Measurements from ENCODE around the gene KLC4.
"Not testable (repeated sequence)": the region's sequence is repeated elsewhere in the genome, so short reads cannot be mapped to it uniquely, and the experiment has no call there.

Gene KLC4

DNA sequence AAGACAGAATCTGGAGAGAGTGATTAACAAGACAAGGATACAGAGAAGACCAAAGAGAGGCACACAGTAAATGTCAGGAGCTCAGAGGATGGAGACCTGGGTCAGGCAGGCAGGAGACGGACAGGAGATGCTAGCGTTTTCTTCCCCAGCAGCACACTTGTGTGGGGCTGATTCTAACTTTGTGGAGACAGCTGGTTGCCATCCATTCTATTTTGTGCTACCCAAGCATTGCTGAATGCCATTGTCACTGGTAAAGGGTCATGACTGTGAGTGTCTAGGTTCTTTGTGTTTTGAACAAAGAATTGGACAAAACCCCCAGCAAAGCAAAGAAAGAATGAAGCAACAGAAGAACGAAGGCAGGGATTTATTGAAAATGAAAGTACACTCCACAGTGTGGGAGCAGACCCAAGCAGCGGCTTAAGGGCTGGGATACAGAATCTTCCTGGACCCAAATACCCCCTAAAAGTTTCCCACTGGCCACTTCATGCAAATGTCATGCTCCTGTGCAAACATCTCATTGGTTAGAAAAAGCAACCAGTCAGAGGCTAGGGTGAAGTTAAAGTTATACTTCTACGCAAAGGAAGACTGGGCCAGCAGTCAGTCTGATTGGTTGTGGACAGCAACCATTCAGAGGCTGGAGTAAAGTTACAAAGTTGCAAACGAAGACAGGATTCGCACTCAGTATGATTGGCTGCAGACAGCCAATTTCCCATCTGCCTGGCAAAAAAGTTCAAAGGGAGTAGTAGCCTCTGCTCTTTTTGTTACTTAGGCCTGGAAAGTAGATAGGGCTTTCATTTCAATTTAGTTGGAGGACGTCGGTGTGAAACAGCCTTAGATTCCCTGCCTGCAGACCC lies 34.2 kb downstream of the KLC4 start:
- peak; percentile 79 for DNase-seq (ENCODE audit: low read depth, low spot score)

DNA sequence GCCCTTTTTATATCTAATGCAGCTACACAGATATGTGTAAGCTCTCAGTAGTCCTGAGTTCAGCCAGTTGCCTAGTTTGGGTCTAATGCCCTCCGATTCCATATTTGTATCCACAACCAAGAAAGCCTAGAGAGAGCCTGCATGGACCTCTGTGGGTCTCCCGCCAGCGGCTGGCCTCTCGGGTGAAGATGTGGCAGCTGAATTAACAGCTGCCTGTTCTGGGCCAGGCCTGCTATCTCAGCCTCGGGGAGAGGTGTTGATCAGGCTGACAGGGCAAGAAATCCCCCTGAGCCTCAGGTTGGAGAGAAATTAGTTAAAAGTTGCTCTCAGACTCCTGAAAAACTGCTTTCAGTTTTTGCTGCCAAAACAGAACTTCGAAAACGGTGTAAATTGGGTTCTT lies 36.5 kb downstream of the KLC4 start:
- peak; percentile 37 for DNase-seq (ENCODE audit: low read depth, low spot score)

DNA sequence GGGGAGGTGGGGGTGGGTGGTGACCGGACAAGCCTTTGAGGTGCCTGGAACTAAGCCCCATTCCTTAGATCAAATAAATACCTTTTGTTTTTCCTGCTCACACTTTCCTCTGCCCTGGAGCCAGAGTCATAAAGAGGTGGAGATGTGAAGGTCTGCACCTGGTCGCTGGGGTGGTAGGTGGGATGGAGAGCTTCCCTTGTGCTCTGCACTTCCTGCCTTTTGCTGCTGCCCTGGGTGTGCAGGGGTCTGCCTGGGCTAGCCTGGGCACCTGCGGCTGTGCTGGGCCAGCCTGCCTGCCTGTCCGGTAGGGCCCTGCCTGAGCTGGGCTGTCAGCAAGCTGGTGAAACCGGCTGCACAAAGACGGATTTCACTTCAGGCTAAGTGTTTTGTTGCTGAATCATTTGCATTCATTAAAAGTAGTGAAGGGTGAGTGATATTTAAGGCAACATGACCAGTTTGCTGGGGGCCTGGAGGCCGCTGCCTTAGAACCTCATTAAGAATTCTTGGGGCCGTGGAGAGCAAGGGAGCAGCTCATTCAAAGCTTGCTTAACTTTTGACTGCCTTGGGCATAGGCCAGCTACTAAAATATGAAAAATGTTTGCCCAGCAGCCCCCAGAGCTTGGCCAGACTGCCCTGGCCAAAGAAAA lies 37.1 kb downstream of the KLC4 start:
- peak; percentile 95 for DNase-seq (ENCODE audit: low read depth, low spot score)

DNA sequence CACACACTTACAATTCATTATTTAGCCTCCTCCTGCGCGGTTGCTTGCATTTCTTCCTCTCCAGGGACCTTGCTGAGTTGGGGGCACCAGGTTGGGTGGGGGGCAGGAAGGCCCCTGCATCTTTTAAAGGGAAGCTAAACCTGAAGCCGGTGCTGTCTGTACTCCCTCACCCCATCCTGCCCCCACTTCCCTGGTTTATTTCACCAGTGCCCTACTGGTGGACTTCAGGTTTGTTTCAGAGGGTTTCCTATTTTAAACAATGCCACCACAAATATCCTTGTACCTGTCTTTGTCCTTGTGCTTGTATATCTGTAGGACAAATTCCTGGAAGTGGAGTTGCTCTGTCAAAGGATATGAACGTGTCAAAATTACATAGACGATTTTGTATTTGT lies 37.7 kb downstream of the KLC4 start:
- DNase-seq (ENCODE audit: low read depth, low spot score) = no peak

DNA sequence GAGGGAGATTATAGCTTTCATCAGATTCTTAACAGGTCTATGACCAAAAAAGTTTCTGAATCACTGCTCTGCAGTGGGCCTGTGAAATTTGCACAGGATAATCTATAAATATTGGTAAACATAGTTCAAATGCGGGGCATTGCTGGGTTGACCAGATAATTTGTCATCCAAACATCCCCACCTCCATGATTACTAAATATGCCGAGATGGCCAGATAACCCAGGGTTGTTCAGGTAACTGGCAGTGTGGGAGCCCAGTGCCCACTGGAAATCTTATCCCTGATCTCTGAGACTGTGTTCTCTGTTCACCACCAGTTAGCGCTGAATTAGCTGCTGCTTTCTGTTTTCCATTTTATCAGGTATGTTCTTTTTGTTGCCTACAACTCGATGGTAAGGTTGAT lies 38.1 kb downstream of the KLC4 start:
- DNase-seq (ENCODE audit: low read depth, low spot score) = no peak

DNA sequence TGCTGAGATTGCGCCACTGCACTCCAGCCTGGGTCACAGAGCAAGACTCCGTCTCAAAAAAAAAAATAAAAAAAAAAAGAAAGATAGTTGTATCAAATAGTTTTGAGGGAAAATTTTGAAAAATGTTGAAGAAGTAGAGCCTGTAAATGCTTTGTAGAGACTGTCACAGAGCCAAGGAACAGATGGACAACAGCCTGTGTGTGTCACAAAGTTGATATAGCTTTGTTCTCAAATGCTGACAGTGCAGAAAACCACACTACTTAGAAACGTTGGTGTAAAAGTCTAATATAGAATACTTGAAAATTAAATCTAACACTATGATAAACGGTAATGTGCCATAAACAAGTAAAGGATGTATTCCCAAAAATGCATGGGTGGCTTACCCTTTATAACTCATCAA lies 42.1 kb downstream of the KLC4 start:
- no peak for DNase-seq (ENCODE audit: low read depth, low spot score)

DNA sequence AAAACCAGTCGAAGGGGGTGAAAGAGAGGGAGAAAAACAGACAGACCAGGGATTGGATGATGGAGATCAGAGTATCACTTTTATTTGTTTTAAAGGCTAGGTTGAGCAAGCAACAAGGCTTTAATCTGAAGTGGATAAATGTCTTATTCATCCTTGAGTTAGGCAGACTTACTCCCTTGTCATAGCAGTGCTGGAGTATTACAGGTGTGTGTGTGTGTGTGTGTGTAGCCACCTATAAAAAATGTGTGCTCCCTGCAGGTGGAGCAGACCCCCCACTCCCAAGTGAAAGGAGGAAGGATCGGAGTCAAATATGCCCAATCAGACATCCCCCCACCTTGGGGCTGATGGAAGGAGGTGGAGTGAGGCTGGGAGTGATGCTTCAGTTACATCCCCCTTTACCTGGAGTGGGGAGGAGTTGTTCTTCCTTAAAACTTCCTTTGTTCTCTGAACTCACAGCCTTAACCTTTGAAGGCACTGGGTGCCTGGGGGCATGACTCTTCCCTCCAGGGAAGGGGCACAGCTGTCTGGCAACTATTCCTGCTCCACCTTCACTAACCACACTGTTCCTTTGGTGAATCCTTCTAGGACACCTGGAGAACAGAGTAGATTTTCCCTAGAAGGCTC lies 43.9 kb downstream of the KLC4 start:
- no peak for DNase-seq (ENCODE audit: low read depth, low spot score)

DNA sequence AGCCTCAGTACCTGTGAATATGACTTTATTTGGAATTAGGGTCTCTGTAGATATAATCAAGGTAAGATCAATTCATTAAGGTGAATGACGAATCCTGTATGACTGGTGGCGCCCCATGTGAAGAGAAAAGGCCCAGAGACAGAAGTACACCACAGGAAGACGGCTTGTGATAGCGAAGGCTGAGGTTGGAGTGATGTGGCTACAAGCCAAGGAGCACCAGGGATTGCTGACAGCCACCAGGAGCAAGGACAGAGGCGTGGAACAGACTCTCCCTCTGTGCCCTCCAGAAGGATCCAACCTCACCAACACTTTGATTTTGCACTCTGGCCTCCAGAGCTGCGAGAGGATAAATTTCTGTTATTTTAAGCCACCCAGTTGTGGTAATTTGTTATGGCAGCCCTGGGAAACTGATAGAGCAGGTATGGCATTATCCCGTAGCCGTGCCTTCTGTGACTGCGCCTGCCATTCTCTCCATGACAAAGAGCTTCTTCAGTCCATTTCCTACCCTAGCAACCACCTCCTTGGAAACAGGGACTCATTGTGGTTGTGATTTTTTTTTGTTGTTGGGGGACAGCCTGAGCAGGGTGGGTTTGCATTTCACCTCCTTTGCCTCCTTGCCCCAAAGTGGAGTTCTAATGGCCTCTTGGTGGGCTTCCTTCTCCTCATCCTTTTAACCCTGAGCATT lies 46.2 kb downstream of the KLC4 start:
- DNase-seq (ENCODE audit: low read depth, low spot score) = no peak

DNA sequence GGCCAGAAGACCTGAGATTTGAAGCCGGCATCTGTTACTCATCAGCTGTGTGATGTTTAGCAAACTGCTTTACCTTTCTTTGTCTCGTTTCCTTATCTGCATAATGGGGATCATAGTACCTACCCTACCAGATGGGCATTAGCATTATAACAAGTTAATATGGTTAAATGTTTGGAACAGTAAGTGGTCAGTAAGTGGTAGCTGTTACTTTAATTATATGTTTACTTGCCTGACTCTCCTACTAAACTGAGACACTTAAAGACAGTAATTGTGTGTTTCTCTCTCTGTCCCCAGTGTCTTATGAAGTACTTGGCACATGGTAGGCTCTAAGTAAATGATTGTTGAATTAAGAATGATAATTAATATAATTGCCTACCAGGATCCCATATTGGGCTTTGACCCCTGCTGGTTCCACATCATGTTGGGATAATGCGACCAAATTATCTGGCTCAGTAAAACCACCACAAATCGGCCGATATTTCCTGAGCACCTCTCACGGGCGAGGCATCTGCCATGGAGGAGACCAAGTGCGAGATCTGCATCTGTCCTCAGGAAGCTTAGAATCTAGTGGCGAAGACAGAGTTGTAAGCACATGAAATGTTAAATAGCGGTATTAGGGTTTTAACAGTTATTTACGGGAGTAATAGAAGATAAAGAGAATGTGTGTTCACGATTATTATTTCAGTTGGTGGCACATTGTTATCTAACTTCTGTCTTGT lies 48.1 kb downstream of the KLC4 start:
- DNase-seq (ENCODE audit: low read depth, low spot score) = no peak

DNA sequence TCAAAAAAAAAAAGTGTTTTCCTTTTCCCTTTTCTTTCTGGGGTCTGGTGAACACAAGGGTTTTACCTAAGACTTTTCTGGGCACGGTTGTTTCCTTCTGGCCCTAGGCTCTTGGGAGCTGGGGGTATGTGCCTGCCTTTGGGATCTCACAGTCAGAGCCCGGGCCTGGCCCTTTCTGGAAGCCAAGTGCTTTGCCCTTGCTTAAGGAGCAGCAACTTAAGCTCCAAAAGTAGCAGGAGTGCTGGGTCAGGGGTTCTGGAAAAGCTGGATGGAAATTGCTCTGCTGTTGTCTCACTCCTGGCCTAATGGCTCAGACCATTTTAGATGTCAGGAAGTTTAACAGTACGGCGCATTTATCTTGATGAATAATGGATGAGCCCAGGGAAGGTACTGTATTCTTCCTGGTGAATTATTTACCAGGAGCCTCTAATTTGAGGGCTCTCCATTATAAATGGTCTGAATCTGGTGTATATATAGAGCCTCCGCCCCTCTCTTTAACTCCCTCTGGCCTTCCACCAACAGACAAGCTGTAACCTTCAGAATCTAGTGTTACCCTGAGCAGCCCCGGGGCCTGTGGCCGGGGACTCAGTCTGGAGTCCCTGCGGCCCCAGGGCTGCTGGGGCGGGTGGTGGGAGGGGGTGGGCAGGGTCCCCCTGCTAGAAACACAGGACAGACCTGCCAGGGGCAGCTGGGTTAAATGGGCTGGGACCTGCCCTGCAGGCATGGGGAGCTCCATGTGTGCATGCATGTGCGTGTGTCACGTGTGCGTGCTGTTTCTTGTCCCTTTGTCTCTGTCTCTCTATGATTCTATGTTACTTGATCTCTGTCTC lies 54.2 kb downstream of the KLC4 start:
- peak; percentile 26 for DNase-seq (ENCODE audit: low read depth, low spot score)

DNA sequence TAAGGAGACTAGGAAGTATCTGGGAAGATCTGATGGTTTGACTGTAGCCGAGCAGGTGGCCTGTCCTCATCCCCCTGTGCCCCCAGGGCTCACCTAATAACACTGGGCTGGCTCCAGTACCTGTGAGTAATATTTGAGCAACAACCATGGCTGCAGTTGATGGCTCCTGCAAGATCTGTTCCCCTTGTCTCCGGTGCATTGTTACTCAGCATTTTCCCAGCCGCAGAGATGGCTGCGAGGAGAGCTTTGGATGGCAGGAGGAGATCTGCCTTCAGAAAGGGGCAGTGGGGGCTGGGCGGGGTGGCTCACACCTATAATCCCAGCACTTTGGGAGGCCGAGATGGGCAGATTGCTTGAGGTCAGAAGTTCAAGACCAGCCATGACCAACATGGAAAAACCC lies 55.9 kb downstream of the KLC4 start:
- DNase-seq (ENCODE audit: low read depth, low spot score) = no peak

DNA sequence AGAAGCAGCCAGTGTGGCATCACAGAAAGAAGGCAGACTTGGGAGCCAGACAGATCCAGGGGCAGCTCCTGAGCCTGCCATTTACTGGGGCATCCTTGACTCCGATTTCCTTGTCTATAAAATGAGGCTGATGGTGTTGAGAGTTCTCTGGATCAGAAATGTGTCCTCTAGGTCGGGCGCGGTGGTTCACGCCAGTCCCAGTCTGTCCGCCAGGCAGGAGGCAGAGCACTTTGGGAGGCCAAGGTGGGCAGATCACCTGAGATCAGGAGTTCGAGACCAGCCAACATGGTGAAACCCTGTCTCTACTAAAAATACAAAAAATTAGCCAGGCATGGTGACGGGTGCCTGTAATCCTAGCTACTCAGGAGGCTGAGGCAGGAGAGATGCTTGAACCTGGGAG lies 58.0 kb downstream of the KLC4 start:
- not testable (repeated sequence) for DNase-seq (ENCODE audit: low read depth, low spot score)

DNA sequence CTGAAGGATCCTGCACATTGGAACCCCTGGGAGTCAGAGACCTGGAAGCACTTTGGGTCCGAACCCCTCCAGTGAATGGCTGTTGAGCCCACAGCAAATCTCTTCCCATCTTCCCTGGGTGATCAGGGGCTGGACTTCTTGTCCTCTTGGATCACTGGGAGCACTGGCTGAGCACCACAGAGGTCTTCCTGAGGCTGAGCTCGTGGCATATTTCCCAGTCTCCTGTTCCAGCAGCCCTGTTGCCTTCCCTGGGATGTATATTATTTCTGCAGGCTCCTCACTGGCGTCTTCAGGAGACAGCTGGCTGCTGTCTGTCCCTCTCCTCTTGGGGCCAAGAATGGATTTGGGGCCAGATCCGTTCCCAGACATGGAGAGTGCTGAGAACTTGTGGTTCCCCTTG lies 60.1 kb downstream of the KLC4 start:
- no peak for DNase-seq (ENCODE audit: low read depth, low spot score)

DNA sequence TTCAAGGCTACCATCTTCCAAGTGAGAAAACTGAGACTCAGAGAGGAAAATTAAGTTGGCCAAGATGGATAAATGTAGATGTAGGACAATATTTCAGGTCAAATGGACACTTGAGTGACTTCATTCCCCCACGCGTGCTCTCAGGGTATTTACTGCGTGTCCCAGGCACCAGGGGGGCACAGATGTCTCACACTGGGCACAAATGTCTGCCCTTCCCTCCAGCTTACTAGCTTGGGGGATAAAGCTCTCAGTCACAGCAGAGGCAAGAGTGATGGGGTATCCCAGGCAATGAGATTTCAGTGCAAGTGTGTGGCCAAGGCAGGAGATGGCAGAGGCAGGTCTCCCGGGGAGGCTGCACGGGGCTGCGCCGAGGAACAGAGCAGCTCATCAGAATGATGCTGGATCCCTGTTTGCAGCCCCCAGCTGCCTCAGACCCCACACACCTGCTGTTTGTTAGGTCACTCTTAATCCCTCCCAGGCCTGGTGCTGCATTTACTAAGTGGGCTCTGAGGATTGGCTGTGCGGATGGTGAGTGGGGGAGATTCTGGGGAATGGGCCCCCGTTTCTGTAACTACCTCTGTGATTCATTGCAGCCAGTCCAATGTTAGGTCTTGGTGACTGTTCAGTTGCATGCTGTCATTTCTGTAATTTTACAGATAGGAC lies 60.8 kb downstream of the KLC4 start:
- DNase-seq (ENCODE audit: low read depth, low spot score) = no peak

DNA sequence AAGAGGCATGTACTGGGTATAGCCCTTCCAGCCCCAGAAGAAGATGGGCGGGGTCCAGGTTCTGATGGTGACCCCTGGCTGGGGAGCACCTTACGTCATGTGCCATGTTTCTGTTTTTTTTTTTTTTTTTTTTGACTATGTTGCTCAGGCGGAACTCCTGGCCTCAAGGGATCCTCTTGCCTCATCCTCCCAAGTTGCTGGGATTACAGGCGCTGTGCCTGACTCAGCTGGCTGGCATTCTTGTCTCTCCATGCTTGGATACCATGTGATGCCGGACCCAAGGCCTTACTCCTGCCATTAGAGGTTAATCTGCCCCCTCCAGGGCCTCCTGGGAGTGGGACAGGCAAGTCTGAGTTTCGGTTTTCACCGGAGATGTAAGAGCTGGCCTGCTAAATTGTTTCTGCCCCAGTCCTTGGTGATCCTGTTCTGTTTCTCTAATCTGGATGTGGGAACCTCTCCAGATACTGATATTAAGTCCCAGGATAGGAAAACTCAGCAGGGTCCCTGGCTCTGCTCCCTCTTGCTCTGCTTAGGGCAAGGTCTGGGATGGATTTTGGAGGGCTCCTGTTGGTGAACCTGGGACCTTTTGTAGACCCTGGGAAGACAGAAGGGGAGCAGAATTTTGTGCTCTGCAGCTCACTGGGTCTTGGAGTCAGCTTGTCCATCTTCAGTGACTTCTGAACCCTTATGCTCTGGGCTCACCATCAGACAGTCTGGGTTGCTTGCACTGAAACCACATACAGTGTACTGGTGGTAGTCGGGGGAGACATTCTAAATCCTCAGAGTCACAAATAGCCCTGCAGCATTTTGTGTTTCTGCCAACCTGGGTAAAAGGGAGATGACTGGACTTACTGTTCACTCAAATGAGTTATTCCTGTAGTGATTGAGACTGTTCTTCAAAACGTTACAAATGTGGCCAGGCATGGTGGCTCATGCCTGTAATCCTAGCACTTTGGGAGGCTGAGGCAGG lies 61.8 kb downstream of the KLC4 start:
- DNase-seq (ENCODE audit: low read depth, low spot score) = peak; percentile 96

DNA sequence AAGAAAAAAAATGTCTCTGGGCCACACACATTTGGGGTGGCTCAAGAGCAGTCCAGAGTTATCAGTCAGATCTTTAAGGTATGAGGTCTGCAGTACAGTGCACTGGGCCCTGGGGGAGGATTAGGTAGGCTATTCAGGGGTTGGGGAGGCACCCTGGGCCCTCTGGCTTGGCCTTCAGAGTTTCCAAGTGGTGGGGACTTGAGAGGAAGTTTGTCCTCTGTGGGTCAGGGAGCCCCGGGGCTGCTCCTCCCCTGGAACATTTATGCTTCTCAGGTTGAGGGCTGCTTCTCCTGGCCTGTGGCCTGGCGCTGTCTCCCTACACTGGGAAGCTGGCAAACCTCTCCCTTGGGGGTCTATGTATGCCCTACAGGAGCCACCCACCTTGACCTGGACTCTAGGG lies 62.7 kb downstream of the KLC4 start:
- peak; percentile 14 for DNase-seq (ENCODE audit: low read depth, low spot score)

DNA sequence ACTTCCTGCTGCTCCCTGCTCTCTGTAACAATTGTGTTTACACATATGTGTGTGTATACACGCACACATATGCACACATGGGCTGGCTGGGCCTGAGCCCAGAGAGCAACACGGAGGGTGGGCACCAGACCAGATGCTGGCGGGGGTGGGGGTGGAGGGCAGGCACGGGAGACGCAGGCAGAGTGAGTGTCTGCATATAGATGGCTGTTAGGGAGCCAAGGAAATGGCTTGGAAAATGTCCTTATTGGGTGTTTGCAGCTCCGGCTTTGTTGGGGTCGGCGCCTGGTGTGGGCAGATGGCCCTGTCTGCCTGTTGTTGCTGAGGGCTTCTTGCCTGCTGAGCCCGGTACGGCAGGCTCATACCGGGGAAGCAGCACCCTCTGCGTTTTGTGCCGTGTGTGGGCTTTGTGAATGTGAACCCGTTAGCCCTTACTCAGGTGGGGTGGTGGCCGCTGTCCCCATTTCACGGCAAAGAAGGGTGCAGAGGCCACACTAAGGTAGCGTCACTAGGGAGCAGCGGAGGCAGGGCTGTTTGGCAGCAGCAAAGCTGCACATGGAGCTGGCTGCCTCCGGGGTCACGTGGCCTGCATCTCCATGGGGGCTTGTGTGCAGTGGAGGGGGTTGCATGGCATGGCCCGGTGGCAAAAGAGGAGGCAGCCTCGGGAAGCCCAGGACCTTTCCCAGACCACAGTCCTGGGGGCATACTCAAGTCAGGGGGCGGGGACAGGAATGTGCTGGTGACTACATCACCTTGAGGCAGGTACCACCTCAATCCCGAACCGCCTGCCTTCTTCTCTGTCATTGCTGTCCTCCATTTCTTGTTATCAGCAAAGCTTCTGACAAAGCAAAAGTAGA lies 64.3 kb downstream of the KLC4 start:
- peak; percentile 56 for DNase-seq (ENCODE audit: low read depth, low spot score)

DNA sequence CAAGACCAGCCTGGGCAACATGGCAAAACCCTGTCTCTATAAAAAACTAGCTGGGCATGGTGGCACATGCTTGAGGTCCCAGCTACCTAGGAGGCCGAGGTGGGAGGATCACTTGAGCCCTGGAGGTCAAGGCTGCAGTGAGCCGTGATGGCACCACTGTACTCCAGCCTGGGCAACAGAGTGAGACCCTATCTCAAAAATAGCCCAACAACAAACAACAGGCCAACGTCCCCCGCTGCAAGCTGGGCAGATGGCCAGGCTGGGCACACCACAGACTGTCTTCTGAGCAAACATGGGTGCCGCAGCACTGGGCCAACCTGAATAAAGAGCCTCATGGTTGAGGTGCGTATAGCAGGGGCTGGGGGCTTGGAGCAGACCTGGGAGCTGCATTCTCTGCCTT lies 65.0 kb downstream of the KLC4 start:
- DNase-seq (ENCODE audit: low read depth, low spot score) = peak; percentile 22
